ENCODE data around the gene IL9.

IL9 gene

DNA sequence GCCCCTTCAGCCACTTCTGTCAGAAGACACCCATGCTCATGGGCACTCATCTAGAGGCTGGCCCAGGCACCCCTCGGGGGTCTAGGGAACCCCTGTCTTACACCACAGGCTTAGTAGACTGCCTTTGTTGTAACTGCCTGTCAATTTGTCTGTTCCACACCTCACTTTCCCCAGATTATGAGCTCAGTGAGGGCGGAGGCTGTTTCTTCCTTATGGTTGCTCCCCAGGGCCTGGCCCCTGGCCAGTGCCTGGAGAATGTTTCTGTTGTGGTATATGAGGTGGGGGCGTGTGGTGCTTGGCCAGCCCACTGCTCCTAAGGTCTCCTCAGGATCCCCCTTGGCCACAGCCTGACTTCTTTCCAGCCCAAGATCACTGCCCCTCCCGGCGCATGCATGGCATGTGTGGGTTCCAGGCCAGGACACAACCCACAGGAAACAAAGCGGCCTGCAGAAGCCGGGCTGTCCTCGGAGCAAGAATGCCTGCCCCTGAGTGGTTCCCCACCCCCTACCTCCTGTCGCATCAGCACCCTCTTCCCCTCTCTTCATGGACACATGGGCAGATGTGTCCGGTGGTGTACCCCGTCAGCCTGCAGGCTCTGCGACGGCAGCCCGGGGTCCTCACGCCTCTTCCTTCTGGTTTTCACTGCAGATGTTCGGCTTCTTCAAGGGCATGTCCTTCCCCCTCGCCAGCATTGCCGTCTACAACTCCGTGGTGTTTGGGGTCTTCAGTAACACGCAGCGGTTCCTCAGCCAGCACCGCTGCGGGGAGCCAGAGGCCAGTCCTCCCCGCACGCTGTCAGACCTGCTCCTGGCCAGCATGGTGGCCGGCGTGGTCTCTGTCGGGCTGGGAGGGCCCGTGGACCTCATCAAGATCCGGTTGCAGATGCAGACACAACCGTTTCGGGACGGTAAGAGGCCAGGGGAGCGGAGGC lies 43.5 kb downstream of the IL9 start:
- H3K9ac ChIP-seq (ENCODE audit: low read depth, low read length) = no peak overlapping the region
- H3K27me3 ChIP-seq (ENCODE audit: control insufficient read depth, insufficient read depth, low read length) = no peaks in the 10 kb centered on the region

DNA sequence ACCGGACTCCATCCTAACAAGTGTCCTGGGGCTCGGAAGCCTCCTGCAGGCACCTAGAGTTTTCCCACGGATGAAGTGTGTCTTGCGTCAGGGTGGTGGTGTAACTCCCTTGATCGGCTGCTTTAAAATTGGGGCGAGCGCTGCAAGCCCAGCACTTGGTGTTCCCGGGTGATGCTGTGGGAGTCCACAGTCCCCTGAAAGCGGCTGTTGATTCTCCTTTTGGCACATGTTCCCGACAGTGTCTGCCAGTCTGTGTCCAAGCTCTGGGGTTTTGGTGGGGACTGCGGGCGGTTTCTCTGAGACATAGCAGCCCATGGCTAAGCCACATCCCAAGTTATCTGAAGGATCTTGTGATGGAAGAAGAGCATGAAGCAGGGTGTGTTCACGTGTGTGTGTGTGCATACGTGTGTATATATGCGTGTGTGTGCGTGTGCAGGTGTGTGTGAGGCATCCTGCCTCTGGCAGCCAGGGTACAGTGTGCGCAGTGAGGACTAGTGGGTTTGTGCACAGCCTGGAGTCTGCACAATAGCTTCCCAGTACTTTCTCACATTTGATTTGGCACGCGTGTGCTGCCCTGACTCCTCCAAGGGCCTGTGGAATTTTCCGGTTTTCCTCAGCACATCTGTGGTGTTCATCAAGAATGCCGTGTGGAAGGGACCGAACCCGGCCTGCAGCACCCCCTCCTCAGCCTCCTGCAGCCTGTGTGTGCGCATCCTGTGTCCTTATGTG lies 44.3 kb downstream of the IL9 start:
- Histone ChIP-seq H3K27me3 (ENCODE audit: control insufficient read depth, insufficient read depth, low read length) (no peaks in the 10 kb centered on the region), H3K36me3 (ENCODE audit: control insufficient read depth, insufficient read depth, low read length) (no peaks in the 10 kb centered on the region), H3K9ac (ENCODE audit: low read depth, low read length) (no peak overlapping the region), H3K27ac (ENCODE audit: low read depth, low read length) (no peak overlapping the region), H3K9me3 (ENCODE audit: control insufficient read depth, insufficient read depth, low read length) (no peaks in the 10 kb centered on the region), H3K4me3 (ENCODE audit: low read depth, low read length) (no peak overlapping the region), H3K4me1 (ENCODE audit: control insufficient read depth, insufficient read depth, low read length) (no peaks in the 10 kb centered on the region)

More for the DNA sequence above, 43.5 kb downstream of the IL9 start:
- no peaks in the 10 kb centered on the region for H3K9me3 ChIP-seq (ENCODE audit: control insufficient read depth, insufficient read depth, low read length)
- H3K36me3 ChIP-seq (ENCODE audit: control insufficient read depth, insufficient read depth, low read length) = no peaks in the 10 kb centered on the region
- H3K4me1 ChIP-seq (ENCODE audit: control insufficient read depth, insufficient read depth, low read length) = no peaks in the 10 kb centered on the region
- H3K27ac ChIP-seq (ENCODE audit: low read depth, low read length) = no peak overlapping the region
- no peak overlapping the region for H3K4me3 ChIP-seq (ENCODE audit: low read depth, low read length)

DNA sequence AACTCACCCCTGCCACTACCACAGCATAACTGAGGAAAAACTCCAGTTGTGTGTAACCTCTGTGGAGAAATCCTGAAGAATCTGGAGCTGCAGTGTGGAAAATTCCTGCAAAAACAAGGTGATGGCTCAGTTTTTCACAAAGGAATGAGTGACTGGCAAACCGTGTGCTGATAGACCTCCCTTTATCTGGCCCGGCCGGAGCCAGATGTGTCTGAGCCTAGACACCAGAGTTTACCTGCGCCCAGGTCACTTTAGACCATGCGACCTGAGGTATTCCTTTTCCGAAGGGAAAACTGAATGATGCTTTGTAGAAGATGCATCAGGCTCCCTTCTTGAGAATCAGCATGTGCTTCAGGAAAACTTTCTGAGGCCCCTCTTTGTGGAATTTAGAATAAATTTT lies 45.0 kb downstream of the IL9 start:
- Histone ChIP-seq H3K4me1 (ENCODE audit: control insufficient read depth, insufficient read depth, low read length) (no peaks in the 10 kb centered on the region), H3K27ac (ENCODE audit: low read depth, low read length) (no peak overlapping the region), H3K36me3 (ENCODE audit: control insufficient read depth, insufficient read depth, low read length) (no peaks in the 10 kb centered on the region), H3K4me3 (ENCODE audit: low read depth, low read length) (no peak overlapping the region), H3K9ac (ENCODE audit: low read depth, low read length) (no peak overlapping the region), H3K9me3 (ENCODE audit: control insufficient read depth, insufficient read depth, low read length) (no peaks in the 10 kb centered on the region), H3K27me3 (ENCODE audit: control insufficient read depth, insufficient read depth, low read length) (no peaks in the 10 kb centered on the region)

GRCh38 chr5:135850231-135850630 lies 45.4 kb downstream of the IL9 start:
- no peak overlapping the region for H3K9ac ChIP-seq (ENCODE audit: low read depth, low read length)
- H3K4me1 ChIP-seq (ENCODE audit: control insufficient read depth, insufficient read depth, low read length) = no peaks in the 10 kb centered on the region
- H3K27me3 ChIP-seq (ENCODE audit: control insufficient read depth, insufficient read depth, low read length) = no peaks in the 10 kb centered on the region
- no peak overlapping the region for H3K4me3 ChIP-seq (ENCODE audit: low read depth, low read length)
- no peaks in the 10 kb centered on the region for H3K9me3 ChIP-seq (ENCODE audit: control insufficient read depth, insufficient read depth, low read length)
- no peak overlapping the region for H3K27ac ChIP-seq (ENCODE audit: low read depth, low read length)
- no peaks in the 10 kb centered on the region for H3K36me3 ChIP-seq (ENCODE audit: control insufficient read depth, insufficient read depth, low read length)

GRCh38 chr5:135847976-135848375 lies 47.7 kb downstream of the IL9 start:
- Histone ChIP-seq H3K9me3 (ENCODE audit: control insufficient read depth, insufficient read depth, low read length) (no peaks in the 10 kb centered on the region), H3K36me3 (ENCODE audit: control insufficient read depth, insufficient read depth, low read length) (no peaks in the 10 kb centered on the region), H3K27ac (ENCODE audit: low read depth, low read length) (no peak overlapping the region), H3K9ac (ENCODE audit: low read depth, low read length) (no peak overlapping the region), H3K4me3 (ENCODE audit: low read depth, low read length) (no peak overlapping the region), H3K27me3 (ENCODE audit: control insufficient read depth, insufficient read depth, low read length) (no peaks in the 10 kb centered on the region), H3K4me1 (ENCODE audit: control insufficient read depth, insufficient read depth, low read length) (no peaks in the 10 kb centered on the region)

DNA sequence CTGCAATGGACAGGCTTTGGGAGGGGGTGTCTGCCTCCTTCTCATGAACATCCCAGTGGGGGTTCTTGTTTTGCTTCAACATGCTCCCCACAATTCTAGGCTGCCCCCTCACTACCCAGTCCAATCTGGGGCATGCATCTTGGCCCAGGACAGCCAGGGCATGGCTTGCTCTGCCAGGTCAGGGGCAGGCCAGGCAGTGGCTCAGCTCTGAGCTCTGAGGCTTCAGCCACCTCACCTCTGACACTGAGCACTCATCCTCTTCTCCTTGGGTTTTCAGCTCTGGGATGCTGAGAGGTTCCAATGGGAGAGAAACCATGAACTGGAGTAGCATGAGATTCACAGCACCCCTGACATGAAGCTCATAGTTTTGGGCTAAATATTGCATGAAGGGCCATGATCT lies 49.3 kb downstream of the IL9 start:
- H3K27ac ChIP-seq (ENCODE audit: low read depth, low read length) = no peak overlapping the region
- H3K36me3 ChIP-seq (ENCODE audit: control insufficient read depth, insufficient read depth, low read length) = no peaks in the 10 kb centered on the region
- no peaks in the 10 kb centered on the region for H3K9me3 ChIP-seq (ENCODE audit: control insufficient read depth, insufficient read depth, low read length)
- H3K4me3 ChIP-seq (ENCODE audit: low read depth, low read length) = no peak overlapping the region
- H3K27me3 ChIP-seq (ENCODE audit: control insufficient read depth, insufficient read depth, low read length) = no peaks in the 10 kb centered on the region
- no peak overlapping the region for H3K9ac ChIP-seq (ENCODE audit: low read depth, low read length)
- no peaks in the 10 kb centered on the region for H3K4me1 ChIP-seq (ENCODE audit: control insufficient read depth, insufficient read depth, low read length)

- H3K27ac ChIP-seq (ENCODE audit: low read depth, low read length) = no peak overlapping the region
- no peaks in the 10 kb centered on the region for H3K36me3 ChIP-seq (ENCODE audit: control insufficient read depth, insufficient read depth, low read length)
- no peak overlapping the region for H3K4me3 ChIP-seq (ENCODE audit: low read depth, low read length)
- H3K9ac ChIP-seq (ENCODE audit: low read depth, low read length) = no peak overlapping the region
- no peaks in the 10 kb centered on the region for H3K27me3 ChIP-seq (ENCODE audit: control insufficient read depth, insufficient read depth, low read length)
- no peaks in the 10 kb centered on the region for H3K9me3 ChIP-seq (ENCODE audit: control insufficient read depth, insufficient read depth, low read length)
- no peaks in the 10 kb centered on the region for H3K4me1 ChIP-seq (ENCODE audit: control insufficient read depth, insufficient read depth, low read length)
Measured at GRCh38 chr5:135843571-135844337, 51.9 kb downstream of the IL9 start.

DNA sequence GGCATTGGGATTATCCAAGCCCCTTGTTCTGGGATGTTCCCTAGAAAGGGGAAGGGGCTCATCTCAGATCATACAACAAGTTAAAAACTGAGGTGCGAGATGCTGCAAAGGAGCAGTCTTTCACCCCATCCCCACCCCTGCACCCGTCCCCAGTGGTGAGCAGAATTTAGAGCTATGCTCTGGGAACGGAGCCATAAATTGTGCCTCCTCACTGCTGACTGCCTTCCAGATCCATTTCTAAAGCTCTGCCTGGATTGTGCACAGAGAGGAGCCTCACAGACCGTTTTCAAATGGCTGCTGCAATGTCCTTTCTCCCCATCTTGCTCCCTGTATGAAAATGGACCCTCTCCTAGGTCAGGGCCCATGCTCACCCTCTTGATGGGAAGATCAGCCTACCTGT lies 52.9 kb downstream of the IL9 start:
- H3K9ac ChIP-seq (ENCODE audit: low read depth, low read length) = no peak overlapping the region
- H3K27me3 ChIP-seq (ENCODE audit: control insufficient read depth, insufficient read depth, low read length) = no peaks in the 10 kb centered on the region
- H3K4me1 ChIP-seq (ENCODE audit: control insufficient read depth, insufficient read depth, low read length) = no peaks in the 10 kb centered on the region
- H3K4me3 ChIP-seq (ENCODE audit: low read depth, low read length) = no peak overlapping the region
- H3K36me3 ChIP-seq (ENCODE audit: control insufficient read depth, insufficient read depth, low read length) = no peaks in the 10 kb centered on the region
- peaks cover 5% of the 10 kb centered on the region; the same call in 1 of the 2 replicates for H3K9me3 ChIP-seq (ENCODE audit: control insufficient read depth, insufficient read depth, low read length)
- H3K27ac ChIP-seq (ENCODE audit: low read depth, low read length) = no peak overlapping the region
